Fibroblast of peridontal ligament (primary cell): Measurements from ENCODE around the gene TMPRSS11B.
"Not testable (repeated sequence)": the region's sequence is repeated elsewhere in the genome, so short reads cannot be mapped to it uniquely, and the experiment has no call there.

ENCODE experiments used
- DNase-seq: peaks from one replicate; pipeline ENCODE4 v3.0.0-alpha.2; 2010; ENCODE audit errors: extremely low read depth

TMPRSS11B gene, protein sequence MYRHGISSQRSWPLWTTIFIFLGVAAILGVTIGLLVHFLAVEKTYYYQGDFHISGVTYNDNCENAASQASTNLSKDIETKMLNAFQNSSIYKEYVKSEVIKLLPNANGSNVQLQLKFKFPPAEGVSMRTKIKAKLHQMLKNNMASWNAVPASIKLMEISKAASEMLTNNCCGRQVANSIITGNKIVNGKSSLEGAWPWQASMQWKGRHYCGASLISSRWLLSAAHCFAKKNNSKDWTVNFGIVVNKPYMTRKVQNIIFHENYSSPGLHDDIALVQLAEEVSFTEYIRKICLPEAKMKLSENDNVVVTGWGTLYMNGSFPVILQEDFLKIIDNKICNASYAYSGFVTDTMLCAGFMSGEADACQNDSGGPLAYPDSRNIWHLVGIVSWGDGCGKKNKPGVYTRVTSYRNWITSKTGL

DNA sequence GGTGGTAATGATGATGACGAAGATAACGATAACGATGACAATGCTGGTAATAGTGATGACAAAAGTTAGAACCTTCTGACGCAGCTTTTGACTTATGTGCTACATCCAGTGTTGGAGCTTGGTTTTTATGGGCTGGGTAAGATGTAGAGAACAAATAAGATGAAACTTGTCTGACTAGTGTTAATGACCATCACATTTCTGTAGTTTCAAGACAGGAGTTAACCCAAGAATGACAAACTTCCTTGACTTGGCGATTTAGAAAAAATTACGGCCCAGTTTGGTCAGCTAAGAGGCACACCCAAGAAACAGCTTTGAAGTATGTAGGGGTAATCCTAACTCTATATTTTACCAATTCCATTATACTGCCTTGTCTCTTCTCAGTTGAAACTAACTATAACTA is at the start of gene TMPRSS11B:
TMPRSS11B (minus strand) TSS at position 101 of the 400 bp plus-strand sequence. CDS start 136 bp downstream, outside the sequence.
- DNase-seq, result no peak

DNA sequence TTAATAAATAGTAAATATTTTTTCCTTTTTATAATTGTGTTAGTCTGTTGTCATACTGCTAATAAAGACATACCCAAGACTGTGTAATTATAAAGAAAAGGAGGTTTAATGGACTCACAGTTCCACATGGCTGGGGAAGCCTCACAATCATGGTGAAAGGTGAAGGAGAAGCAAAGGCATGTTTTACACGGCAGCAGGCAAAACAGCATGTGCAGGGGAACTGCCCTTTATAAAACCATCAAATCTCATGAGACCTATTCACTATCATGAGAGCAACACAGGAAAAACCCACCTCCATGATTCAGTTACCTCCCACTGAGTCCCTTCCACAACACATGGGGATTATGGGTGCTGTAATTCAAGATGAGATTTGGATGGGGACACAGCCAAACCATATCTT is 45.8 kb upstream of the TMPRSS11B start:
- no peak for DNase-seq

- no peak for DNase-seq
These were observed 42.9 kb upstream of the TMPRSS11B start for GRCh38 chr4:68288393-68288740.

GRCh38 chr4:68287704-68288392 is 42.4 kb upstream of the TMPRSS11B start:
- no peak for DNase-seq

- DNase-seq, result no peak
These were observed 38.2 kb upstream of the TMPRSS11B start for GRCh38 chr4:68283714-68284113.

GRCh38 chr4:68283095-68283494 is 37.6 kb upstream of the TMPRSS11B start:
- no peak for DNase-seq

DNA sequence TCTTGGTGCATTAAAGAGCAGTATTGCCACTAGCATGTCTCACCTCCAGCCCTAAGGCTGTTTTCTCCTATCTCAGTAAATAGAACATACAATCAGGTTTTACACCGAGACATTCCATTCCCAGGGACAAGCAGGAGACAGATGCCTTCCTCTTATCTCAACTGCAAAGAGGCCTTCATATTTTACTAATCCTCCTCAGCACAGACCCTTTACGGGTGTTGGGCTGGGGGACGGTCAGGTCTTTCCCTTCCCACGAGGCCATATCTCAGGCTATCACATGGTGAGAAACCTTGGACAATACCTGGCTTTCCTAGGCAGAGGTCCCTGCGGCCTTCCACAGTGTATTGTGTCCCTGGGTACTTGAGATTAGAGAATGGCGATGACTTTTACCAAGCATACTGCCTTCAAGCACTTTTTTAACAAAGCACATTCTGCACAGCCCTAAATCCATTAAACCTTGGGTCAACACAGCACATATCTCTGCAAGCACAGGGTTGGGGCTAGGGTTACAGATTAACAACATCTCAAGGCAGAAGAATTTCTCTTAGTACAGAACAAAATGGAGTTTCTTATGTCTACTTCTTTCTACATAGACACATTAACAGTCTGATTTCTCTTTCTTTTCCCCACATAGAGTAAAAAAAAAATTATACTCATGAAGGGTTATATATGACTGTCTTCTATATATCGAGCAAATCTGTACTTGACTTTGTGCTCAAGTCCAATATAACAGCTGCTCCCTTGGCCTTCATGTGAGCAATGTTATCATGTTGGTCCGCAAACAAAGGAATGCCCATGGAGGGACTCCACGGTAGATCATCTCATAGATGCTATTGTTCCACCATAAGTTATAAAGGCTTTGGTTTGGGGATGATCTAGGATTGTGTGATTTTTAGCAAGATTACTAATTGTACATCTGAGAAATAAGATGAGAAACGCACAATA is 36.6 kb upstream of the TMPRSS11B start:
- not testable (repeated sequence) for DNase-seq

DNA sequence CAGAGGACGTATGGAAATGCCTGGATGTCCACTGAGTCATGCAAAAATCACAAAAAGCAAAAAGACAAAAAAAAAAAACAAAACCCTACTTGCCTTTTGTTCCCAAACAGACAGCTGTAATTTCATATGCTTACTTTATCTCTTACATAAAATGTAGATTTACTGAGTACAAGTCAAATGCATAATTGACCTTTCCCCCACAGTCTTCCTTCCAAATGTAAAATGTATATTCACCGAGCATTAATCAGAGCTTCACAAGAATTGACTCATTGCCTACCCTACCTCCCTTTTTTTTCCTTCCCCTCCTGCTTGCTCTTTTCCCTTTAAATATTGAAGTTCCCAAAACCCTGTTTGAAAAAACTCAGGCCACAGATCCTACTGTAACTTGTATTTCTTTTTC is 32.5 kb upstream of the TMPRSS11B start:
- no peak for DNase-seq

DNA sequence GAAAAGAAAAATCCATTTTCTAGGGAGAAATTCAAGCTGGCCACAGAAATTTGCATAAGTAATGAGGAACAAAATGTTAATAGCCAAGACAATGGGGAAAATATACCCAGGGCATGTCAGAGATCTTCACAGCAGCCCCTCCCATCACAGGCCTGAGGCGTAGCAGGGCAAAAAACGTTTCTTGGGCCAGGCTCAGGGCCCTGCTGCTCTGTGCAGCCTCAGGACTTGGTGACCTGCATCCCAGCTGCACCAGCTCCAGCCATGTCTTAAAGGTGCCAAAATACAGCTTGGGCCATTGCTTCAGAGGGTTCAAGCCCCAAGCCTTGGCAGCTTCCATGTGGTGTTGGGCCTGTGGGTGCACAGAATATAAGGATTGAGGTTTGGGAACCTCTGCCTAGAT is 32.1 kb upstream of the TMPRSS11B start:
- DNase-seq, result no peak

- peak; percentile 3 for DNase-seq
These were observed 27.4 kb upstream of the TMPRSS11B start for GRCh38 chr4:68272860-68273259.

- DNase-seq, result peak; percentile 19
These were observed 26.9 kb upstream of the TMPRSS11B start for GRCh38 chr4:68272380-68272779.

- peak; percentile 82 for DNase-seq
These were observed 26.4 kb upstream of the TMPRSS11B start for GRCh38 chr4:68271851-68272357.

GRCh38 chr4:68267433-68267944 is 22.0 kb upstream of the TMPRSS11B start:
- DNase-seq, result peak; percentile 8

- no peak for DNase-seq
These were observed 19.5 kb upstream of the TMPRSS11B start for GRCh38 chr4:68264875-68265565.

GRCh38 chr4:68259191-68259590 is 13.7 kb upstream of the TMPRSS11B start:
- DNase-seq, result no peak

DNA sequence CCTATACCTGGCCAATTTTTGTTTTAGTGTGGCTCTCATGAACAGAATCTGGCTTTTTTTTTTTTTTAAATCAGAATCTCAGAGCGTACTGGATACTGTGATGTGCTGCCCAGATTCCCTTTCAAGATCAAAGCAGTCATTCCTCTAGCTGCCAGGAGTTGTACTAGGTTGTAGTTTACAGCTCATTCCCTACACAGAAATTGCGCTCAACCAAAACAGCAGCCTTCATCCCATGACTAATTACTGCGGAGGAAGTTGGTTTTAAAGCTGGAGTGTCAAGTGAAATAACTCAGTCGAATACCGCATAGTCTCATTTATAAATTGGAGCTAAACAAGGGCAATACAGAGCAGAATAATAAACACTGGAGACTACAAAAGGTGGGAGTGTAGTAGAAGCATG is 12.2 kb upstream of the TMPRSS11B start:
- no peak for DNase-seq

DNA sequence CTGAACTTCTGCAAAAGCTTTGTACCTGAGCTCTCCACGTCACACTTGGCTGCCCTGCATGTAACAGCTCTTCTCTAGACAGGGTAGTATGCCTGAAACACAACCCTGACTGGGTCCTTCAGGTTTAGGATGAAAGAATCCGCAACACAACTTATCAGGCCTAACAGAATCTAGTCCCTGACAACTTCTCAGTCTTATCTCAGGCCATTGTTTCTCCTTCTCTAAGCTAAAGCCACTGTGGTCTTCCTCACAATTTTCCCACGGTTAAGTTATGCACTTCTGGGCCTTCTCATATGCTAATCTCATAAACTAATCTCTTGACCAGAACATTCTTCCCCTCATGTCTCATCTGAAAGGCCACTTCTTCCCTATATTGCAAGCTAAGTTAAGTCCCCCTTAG is 10.8 kb upstream of the TMPRSS11B start:
- no peak for DNase-seq

DNA sequence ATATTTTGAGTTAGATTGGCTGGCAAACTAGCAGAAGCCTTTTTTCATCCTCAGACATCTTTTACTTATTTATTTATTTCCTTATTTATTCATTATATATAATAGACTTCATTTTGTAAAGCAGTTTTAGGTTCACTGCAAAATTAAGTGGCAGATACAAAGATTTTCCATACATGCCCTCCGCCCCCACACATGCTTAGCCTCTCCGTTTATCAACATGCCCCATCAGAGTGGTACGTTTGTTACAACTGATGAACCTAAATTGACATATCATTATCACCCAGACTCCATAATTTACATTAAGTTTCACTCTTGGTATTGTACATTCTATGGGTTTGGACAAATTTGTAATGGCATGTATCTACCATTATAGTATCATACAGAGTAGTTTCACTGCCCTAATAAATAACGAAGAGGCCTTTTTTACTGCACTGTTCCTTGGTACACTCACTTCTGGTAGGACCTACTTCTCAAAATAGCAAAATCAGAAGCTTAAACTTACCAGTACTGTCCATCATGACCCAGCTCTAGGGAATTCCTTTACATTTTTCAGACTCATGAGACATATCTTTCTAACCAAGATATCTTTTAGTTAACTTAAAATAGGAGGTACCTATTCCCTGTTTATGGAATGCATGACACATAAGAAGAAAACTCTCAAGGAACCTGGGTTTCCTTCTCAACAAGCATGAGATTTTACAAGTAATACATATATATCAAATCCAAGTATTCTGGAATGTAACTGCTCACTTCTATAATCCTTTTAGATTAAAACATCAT is 4.8 kb upstream of the TMPRSS11B start:
- DNase-seq, result no peak

DNA sequence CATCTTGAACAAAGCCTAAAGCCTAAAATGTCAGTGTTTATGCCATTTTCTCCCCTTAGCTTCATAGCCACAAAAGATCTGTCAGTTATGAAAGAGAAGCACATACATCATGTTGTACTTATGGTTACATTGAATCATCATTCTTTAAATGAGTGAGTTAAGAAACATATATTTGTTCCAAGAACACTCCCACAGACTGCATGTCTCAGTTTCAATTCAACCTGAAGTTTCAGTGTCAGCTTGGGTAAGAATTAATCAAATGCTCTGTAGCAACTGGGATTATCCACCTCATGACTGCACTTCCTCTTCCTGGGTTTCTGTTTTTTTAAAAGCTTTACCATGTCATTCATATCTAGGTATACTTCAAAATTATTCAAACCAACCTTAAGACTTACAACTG is 3.9 kb upstream of the TMPRSS11B start:
- DNase-seq, result no peak

- no peak for DNase-seq
These were observed 4.9 kb downstream of the TMPRSS11B start for GRCh38 chr4:68240620-68241019.
